ENCODE results near the gene PTPRM.

PTPRM gene

GRCh38 chr18:7567474-7568425, 634 bp downstream of the PTPRM start:
- peak; percentile 40 for DNase-seq

- peak; percentile 37 for DNase-seq
Measured at GRCh38 chr18:7568426-7568825, 1.3 kb downstream of the PTPRM start.

GRCh38 chr18:7571626-7572025, 4.5 kb downstream of the PTPRM start:
- DNase-seq = no peak

- DNase-seq = no peak
Measured at GRCh38 chr18:7572822-7573221, 5.7 kb downstream of the PTPRM start.

- DNase-seq = no peak
Measured at GRCh38 chr18:7575465-7576028, 8.4 kb downstream of the PTPRM start.

GRCh38 chr18:7576077-7576476, 9.0 kb downstream of the PTPRM start:
- DNase-seq = no peak

- DNase-seq = no peak
Measured at GRCh38 chr18:7576685-7577084, 9.6 kb downstream of the PTPRM start.

GRCh38 chr18:7577706-7578105, 10.6 kb downstream of the PTPRM start:
- DNase-seq = no peak

- no peak for DNase-seq
Measured at GRCh38 chr18:7579176-7579917, 12.2 kb downstream of the PTPRM start.

- DNase-seq = no peak
Measured at GRCh38 chr18:7579918-7580542, 12.9 kb downstream of the PTPRM start.

GRCh38 chr18:7584646-7585275, 17.6 kb downstream of the PTPRM start:
- no peak for DNase-seq

GRCh38 chr18:7585276-7585670, 18.2 kb downstream of the PTPRM start:
- DNase-seq = no peak

GRCh38 chr18:7586379-7586778, 19.3 kb downstream of the PTPRM start:
- no peak for DNase-seq

- no peak for DNase-seq
Measured at GRCh38 chr18:7590826-7591560, 23.9 kb downstream of the PTPRM start.

- DNase-seq = no peak
Measured at GRCh38 chr18:7592305-7593071, 25.4 kb downstream of the PTPRM start.

- no peak for DNase-seq
Measured at GRCh38 chr18:7593218-7593819, 26.2 kb downstream of the PTPRM start.

GRCh38 chr18:7596147-7596546, 29.0 kb downstream of the PTPRM start:
- DNase-seq = no peak

- no peak for DNase-seq
Measured at GRCh38 chr18:7597500-7597899, 30.4 kb downstream of the PTPRM start.

- no peak for DNase-seq
Measured at GRCh38 chr18:7598167-7599047, 31.3 kb downstream of the PTPRM start.

- no peak for DNase-seq
Measured at GRCh38 chr18:7600036-7600435, 32.9 kb downstream of the PTPRM start.

All from NCI-H2171 (cell line).